AG09319 (cell line): ENCODE results near the gene PEX5L.

Experiments
- DNase-seq: peaks from one replicate; pipeline ENCODE4 v3.0.0-alpha.2; 2010; ENCODE audit warnings: low read depth; ENCODE audit errors: extremely low read depth
- CTCF ChIP-seq: IDR thresholded peaks from 2 replicates; pipeline ENCODE4 v1.5.1; 2011; ENCODE audit warnings: low read depth, mild to moderate bottlenecking, inconsistent platforms, low read length, moderate library complexity

PEX5L gene

GRCh38 chr3:179745079-179745478, 291.7 kb downstream of the PEX5L start:
- no peak for TF ChIP-seq CTCF
- no peak for DNase-seq
